Stimulated activated CD4-positive, alpha-beta T cell treated with anti-CD3 and anti-CD28 coated beads, Interleukin-12 subunit alpha, Interleukin-12 subunit beta, amount 100 ng/mL, for 4 hours (primary cell): ENCODE measurements around the gene COL2A1.

ENCODE experiments used
- DNase-seq: peaks from one replicate; pipeline ENCODE4 v3.0.0-alpha.2; 2020

Gene COL2A1

GRCh38 chr12:48029491-48030172 is 25.4 kb upstream of the COL2A1 start:
- no peak for DNase-seq

GRCh38 chr12:48028541-48029431 is 24.5 kb upstream of the COL2A1 start:
- no peak for DNase-seq

- no peak for DNase-seq
Observed at GRCh38 chr12:48027183-48028002, 23.1 kb upstream of the COL2A1 start.

- no peak for DNase-seq
Observed at GRCh38 chr12:48026060-48026827, 22.0 kb upstream of the COL2A1 start.

- DNase-seq: no peak
Observed at GRCh38 chr12:48025281-48025680, 21.0 kb upstream of the COL2A1 start.

- DNase-seq: no peak
Observed at GRCh38 chr12:48024735-48025134, 20.5 kb upstream of the COL2A1 start.

GRCh38 chr12:48023386-48023785 is 19.1 kb upstream of the COL2A1 start:
- no peak for DNase-seq

- no peak for DNase-seq
Observed at GRCh38 chr12:48022676-48023385, 18.6 kb upstream of the COL2A1 start.

- DNase-seq: no peak
Observed at GRCh38 chr12:48022180-48022521, 17.9 kb upstream of the COL2A1 start.

- DNase-seq: no peak
Observed at GRCh38 chr12:48021485-48022179, 17.4 kb upstream of the COL2A1 start.

- no peak for DNase-seq
Observed at GRCh38 chr12:48019639-48020265, 15.5 kb upstream of the COL2A1 start.

GRCh38 chr12:48018618-48018995 is 14.3 kb upstream of the COL2A1 start:
- DNase-seq: no peak

GRCh38 chr12:48017921-48018617 is 13.8 kb upstream of the COL2A1 start:
- no peak for DNase-seq

GRCh38 chr12:48017496-48017895 is 13.2 kb upstream of the COL2A1 start:
- no peak for DNase-seq

- no peak for DNase-seq
Observed at GRCh38 chr12:48016373-48017020, 12.2 kb upstream of the COL2A1 start.

- DNase-seq: no peak
Observed at GRCh38 chr12:48015954-48016353, 11.7 kb upstream of the COL2A1 start.

- no peak for DNase-seq
Observed at GRCh38 chr12:48015129-48015528, 10.9 kb upstream of the COL2A1 start.

GRCh38 chr12:48013287-48013686 is 9.0 kb upstream of the COL2A1 start:
- no peak for DNase-seq

- DNase-seq: no peak
Observed at GRCh38 chr12:48012070-48012469, 7.8 kb upstream of the COL2A1 start.
